ENCODE results near the gene ARHGAP10. TPM values are rescaled to one million over a fixed set of nuclear protein-coding genes. Genes with fewer than 3 reads are reported as not detected.

The ARHGAP10 gene
- total RNA-seq, 1 experiment from 2014 or later, result 9.0 TPM

DNA sequence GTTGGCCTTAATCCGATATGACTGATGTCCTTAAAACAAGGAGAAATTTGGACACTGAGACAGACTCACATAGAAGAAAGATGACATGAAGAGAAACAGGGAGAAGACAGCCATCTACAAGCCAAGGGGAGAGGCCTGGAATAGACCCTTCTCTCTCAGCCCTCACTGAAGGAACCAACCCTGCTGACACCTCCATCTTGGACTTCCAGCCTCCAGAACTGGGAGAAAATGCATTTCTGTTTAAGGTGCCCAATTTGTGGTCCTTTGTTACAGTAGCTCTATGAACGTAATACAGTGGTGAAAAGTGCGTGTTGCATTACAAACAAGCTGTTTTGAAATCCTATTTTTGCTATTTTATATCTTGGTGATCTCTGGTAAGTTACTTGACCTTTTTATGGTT is 343.6 kb downstream of the ARHGAP10 start:
- intact Hi-C loops (cut with micrococcal nuclease), result no loop called here
- Histone ChIP-seq H3K36me3 (ENCODE audit: low read depth, low read length) (no peaks in the 10 kb centered on the region; the same call in 1 of the 2 replicates), H3K9ac (ENCODE audit: low read length) (no peak overlapping the region), H3K27me3 (ENCODE audit: low read length) (no peaks in the 10 kb centered on the region), H4K20me1 (ENCODE audit: low read length) (no peaks in the 10 kb centered on the region), H3K9me3 (ENCODE audit: low read length) (no peaks in the 10 kb centered on the region), H3K4me2 (ENCODE audit: low read length) (no peak overlapping the region), H3K4me3 (ENCODE audit: low read length) (no peak overlapping the region), H3F3A (ENCODE audit: low read length, unreplicated experiment) (no peaks in the 10 kb centered on the region), H3K9me2 (replicated peaks; ENCODE audit: low read length) (no peaks in the 10 kb centered on the region), H3K4me1 (ENCODE audit: insufficient read depth, low read length) (no peaks in the 10 kb centered on the region), H3K27ac (ENCODE audit: low read length) (no peak overlapping the region), H3K79me2 (ENCODE audit: low read length) (no peaks in the 10 kb centered on the region), H2AFZ (ENCODE audit: low read length) (no peak overlapping the region)
- no peak for TF ChIP-seq EZH2phosphoT487 (IDR thresholded peaks at IDR 0.05; ENCODE audit: borderline replicate concordance, low read length)
- TF ChIP-seq, protein P1, sequence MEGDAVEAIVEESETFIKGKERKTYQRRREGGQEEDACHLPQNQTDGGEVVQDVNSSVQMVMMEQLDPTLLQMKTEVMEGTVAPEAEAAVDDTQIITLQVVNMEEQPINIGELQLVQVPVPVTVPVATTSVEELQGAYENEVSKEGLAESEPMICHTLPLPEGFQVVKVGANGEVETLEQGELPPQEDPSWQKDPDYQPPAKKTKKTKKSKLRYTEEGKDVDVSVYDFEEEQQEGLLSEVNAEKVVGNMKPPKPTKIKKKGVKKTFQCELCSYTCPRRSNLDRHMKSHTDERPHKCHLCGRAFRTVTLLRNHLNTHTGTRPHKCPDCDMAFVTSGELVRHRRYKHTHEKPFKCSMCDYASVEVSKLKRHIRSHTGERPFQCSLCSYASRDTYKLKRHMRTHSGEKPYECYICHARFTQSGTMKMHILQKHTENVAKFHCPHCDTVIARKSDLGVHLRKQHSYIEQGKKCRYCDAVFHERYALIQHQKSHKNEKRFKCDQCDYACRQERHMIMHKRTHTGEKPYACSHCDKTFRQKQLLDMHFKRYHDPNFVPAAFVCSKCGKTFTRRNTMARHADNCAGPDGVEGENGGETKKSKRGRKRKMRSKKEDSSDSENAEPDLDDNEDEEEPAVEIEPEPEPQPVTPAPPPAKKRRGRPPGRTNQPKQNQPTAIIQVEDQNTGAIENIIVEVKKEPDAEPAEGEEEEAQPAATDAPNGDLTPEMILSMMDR (conservative IDR thresholded peaks at IDR 0.05; ENCODE audit: low read depth, low read length), result no peak
- no peak for TF ChIP-seq EZH2 (IDR thresholded peaks at IDR 0.05; ENCODE audit: low read length, unreplicated experiment)
- ChIA-PET CTCF (no interaction called here), POLR2A (ENCODE audit: unreplicated experiment) (no interaction called here)
- no peak for ATAC-seq
- DNase-seq, result no peak
- no TSS peak for BruUV-seq (replicated peaks)

DNA sequence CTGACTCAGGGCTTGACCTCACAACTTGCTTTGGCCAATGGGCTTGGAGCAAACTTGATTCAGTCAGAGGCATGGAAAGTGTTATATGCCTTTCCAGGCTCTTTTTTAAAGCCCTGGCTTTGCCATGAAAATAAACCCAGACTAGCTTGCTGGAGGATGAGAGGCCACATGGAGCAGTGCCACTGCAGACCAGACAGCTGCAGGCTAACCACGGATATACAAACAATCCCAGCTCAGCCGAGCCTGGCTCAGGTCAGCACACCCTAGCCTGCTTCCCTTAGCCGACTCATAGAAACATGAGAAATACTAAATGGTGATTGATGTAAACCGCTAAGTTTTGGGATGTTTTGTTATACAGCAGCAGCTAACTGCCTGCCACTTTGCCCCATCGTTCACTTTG is 345.1 kb downstream of the ARHGAP10 start:
- Histone ChIP-seq H3K27me3 (ENCODE audit: low read length) (no peaks in the 10 kb centered on the region), H2AFZ (ENCODE audit: low read length) (no peak overlapping the region), H3K4me2 (ENCODE audit: low read length) (no peak overlapping the region), H3K27ac (ENCODE audit: low read length) (no peak overlapping the region), H4K20me1 (ENCODE audit: low read length) (no peaks in the 10 kb centered on the region), H3K36me3 (ENCODE audit: low read depth, low read length) (no peaks in the 10 kb centered on the region; the same call in 1 of the 2 replicates), H3K9me2 (replicated peaks; ENCODE audit: low read length) (no peaks in the 10 kb centered on the region), H3F3A (ENCODE audit: low read length, unreplicated experiment) (no peaks in the 10 kb centered on the region), H3K4me1 (ENCODE audit: insufficient read depth, low read length) (no peaks in the 10 kb centered on the region), H3K9me3 (ENCODE audit: low read length) (no peaks in the 10 kb centered on the region), H3K9ac (ENCODE audit: low read length) (no peak overlapping the region), H3K79me2 (ENCODE audit: low read length) (no peaks in the 10 kb centered on the region), H3K4me3 (ENCODE audit: low read length) (no peak overlapping the region)
- no TSS peak for BruUV-seq (replicated peaks)
- intact Hi-C loops (cut with micrococcal nuclease), result no loop called here
- DNase-seq (no peak), ATAC-seq (no peak)
- ChIA-PET CTCF (no interaction called here), POLR2A (ENCODE audit: unreplicated experiment) (no interaction called here)
- no peak for TF ChIP-seq EZH2 (IDR thresholded peaks at IDR 0.05; ENCODE audit: low read length, unreplicated experiment)
- TF ChIP-seq, protein P1 (conservative IDR thresholded peaks at IDR 0.05; ENCODE audit: low read depth, low read length), result no peak
- no peak for TF ChIP-seq EZH2phosphoT487 (IDR thresholded peaks at IDR 0.05; ENCODE audit: borderline replicate concordance, low read length)

DNA sequence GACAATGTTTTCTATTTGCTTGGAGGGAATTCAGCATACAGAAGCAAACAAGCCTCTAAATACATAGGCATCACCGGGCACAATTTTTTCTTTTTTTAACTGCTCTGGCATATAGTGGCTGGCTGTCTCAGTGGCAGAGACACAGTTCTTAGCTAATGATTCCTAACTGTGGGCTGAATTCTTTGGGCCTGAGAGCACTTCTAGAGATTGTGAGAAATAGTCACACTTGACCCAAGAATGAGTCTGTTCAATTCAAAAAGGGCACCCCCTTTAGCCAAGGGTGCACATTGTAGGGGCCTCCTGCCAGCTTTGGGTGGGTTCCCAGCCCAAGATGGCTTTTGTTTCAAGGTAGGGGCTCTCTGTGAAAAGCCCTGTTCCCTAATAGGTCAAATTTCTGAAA is 345.7 kb downstream of the ARHGAP10 start:
- H3K27ac ChIP-seq (ENCODE audit: low read length), result no peak overlapping the region
- H3K9me2 ChIP-seq (replicated peaks; ENCODE audit: low read length), result no peaks in the 10 kb centered on the region
- no peak overlapping the region for H3K9ac ChIP-seq (ENCODE audit: low read length)
- H3K36me3 ChIP-seq (ENCODE audit: low read depth, low read length), result no peaks in the 10 kb centered on the region; the same call in 1 of the 2 replicates
- H4K20me1 ChIP-seq (ENCODE audit: low read length), result no peaks in the 10 kb centered on the region
- H3K4me3 ChIP-seq (ENCODE audit: low read length), result no peak overlapping the region
- H3K27me3 ChIP-seq (ENCODE audit: low read length), result no peaks in the 10 kb centered on the region
- DNase-seq, result no peak
- no peak overlapping the region for H3K4me2 ChIP-seq (ENCODE audit: low read length)
- no peaks in the 10 kb centered on the region for H3K79me2 ChIP-seq (ENCODE audit: low read length)
- H3K9me3 ChIP-seq (ENCODE audit: low read length), result no peaks in the 10 kb centered on the region
- ATAC-seq, result no peak
- CTCF ChIA-PET, result no interaction called here
- BruUV-seq (replicated peaks), result no TSS peak
- no peaks in the 10 kb centered on the region for H3F3A ChIP-seq (ENCODE audit: low read length, unreplicated experiment)
- no peaks in the 10 kb centered on the region for H3K4me1 ChIP-seq (ENCODE audit: insufficient read depth, low read length)
- intact Hi-C loops (cut with micrococcal nuclease), result no loop called here
- H2AFZ ChIP-seq (ENCODE audit: low read length), result no peak overlapping the region
- POLR2A ChIA-PET (ENCODE audit: unreplicated experiment), result no interaction called here
- TF ChIP-seq EZH2 (IDR thresholded peaks at IDR 0.05; ENCODE audit: low read length, unreplicated experiment), result no peak
- TF ChIP-seq EZH2phosphoT487 (IDR thresholded peaks at IDR 0.05; ENCODE audit: borderline replicate concordance, low read length), result no peak
- TF ChIP-seq, protein P1 (conservative IDR thresholded peaks at IDR 0.05; ENCODE audit: low read depth, low read length), result no peak
